Gastrocnemius medialis (tissue), 4 donors: Measurements from ENCODE around the gene SLC9A5.

Experiments
- CTCF ChIP-seq, 5 experiments: fragments of 450-650 bp in 3 of 5; fragments of 200-600 bp in 2 of 5; sonication (generic) in 2 of 5; IDR thresholded peaks in 4 of 5; conservative IDR thresholded peaks in 1 of 5; 1 replicate in 4 of 5; 2 replicates in 1 of 5; pipeline ENCODE4 v1.5.1; 2016 to 2019; ENCODE audit warnings: antibody characterized with exemption in 5 of 5, mild to moderate bottlenecking in 3 of 5, moderate library complexity in 3 of 5
- POLR2A ChIP-seq, 2 donors: fragments of 450-650 bp; IDR thresholded peaks; one replicate each; pipeline ENCODE4 v1.6.1; 2017; ENCODE audit warnings: antibody characterized with exemption in 2 of 2, mild to moderate bottlenecking in 2 of 2, moderate library complexity in 2 of 2

GRCh38 chr16:67245674-67246080 is 3.1 kb upstream of the SLC9A5 start:
- TF ChIP-seq CTCF (IDR thresholded peaks at IDR 0.05 in 4 of 5, conservative IDR thresholded peaks at IDR 0.05 in 1 of 5) (no peak), POLR2A (IDR thresholded peaks at IDR 0.05) (no peak)
